C4-2B (cell line): ENCODE data around the gene FER1L5.

ENCODE experiments used
- ZFX ChIP-seq: fragments of 450-650 bp; IDR thresholded peaks from 2 replicates; pipeline ENCODE4 v1.6.1; 2017
- TF ChIP-seq, protein P1 (sequence below): fragments of 450-650 bp; conservative IDR thresholded peaks from 2 replicates; pipeline ENCODE4 v1.5.1; 2017; ENCODE audit warnings: mild to moderate bottlenecking

DNA sequence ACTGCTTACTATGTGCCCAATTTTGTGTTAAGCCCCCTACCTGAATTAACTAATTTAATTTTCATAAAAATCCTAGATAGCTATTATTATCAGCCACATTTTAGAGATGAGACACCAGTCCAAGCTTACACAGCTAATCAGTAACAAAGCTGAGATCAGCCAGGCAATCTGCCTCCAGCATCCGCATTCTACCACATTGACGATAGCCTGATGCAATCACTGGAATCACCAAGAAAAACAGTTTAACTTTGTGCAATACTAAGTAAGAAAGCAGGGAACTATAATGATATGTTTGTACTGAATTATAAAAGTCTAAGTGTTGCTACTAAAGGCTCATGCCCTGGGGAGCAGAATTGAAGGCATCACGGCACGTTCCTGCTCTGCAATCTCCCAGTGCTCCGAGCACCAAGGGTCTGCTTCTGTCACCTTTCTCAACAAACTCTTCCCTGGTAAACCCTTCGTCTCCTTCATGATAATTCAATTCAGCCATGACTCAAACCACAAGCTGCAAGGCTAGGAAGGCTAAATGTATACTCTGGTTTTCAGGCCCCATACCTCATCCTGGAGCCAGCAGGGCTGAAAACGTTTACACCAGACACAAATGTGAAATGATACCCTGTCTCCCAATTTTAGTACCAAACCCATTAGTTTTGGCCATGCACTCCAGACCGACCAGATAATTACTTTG lies 23.8 kb upstream of the FER1L5 start:
- no peak for TF ChIP-seq ZFX
- TF ChIP-seq, protein P1, sequence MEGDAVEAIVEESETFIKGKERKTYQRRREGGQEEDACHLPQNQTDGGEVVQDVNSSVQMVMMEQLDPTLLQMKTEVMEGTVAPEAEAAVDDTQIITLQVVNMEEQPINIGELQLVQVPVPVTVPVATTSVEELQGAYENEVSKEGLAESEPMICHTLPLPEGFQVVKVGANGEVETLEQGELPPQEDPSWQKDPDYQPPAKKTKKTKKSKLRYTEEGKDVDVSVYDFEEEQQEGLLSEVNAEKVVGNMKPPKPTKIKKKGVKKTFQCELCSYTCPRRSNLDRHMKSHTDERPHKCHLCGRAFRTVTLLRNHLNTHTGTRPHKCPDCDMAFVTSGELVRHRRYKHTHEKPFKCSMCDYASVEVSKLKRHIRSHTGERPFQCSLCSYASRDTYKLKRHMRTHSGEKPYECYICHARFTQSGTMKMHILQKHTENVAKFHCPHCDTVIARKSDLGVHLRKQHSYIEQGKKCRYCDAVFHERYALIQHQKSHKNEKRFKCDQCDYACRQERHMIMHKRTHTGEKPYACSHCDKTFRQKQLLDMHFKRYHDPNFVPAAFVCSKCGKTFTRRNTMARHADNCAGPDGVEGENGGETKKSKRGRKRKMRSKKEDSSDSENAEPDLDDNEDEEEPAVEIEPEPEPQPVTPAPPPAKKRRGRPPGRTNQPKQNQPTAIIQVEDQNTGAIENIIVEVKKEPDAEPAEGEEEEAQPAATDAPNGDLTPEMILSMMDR: no peak
